Astrocyte of the cerebellum (primary cell): ENCODE data around the gene STRADA.

Experiments
- DNase-seq: peaks from one replicate; pipeline ENCODE4 v3.0.0-alpha.2; 2011; ENCODE audit warnings: low read depth
- H3K4me3 ChIP-seq: 2 replicates; pipeline ENCODE4 v1.5.1; 2011; ENCODE audit warnings: mild to moderate bottlenecking, low read depth, low read length, moderate library complexity
- in situ Hi-C: cut with HindIII; loops from 2 replicates; pipeline ENCODE4 v1.10.0; 2017; ENCODE audit warnings: low sequenced_read_pairs
- TF ChIP-seq, protein P1 (sequence below): IDR thresholded peaks from 2 replicates; pipeline ENCODE4 v1.5.1; 2012; ENCODE audit warnings: low read length, low read depth, moderate library complexity, mild to moderate bottlenecking; ENCODE audit errors: missing control alignments

Gene STRADA

GRCh38 chr17:63780928-63781327, 39.3 kb upstream of the STRADA start:
- in situ Hi-C loops, result no loop called here
- TF ChIP-seq, protein P1, sequence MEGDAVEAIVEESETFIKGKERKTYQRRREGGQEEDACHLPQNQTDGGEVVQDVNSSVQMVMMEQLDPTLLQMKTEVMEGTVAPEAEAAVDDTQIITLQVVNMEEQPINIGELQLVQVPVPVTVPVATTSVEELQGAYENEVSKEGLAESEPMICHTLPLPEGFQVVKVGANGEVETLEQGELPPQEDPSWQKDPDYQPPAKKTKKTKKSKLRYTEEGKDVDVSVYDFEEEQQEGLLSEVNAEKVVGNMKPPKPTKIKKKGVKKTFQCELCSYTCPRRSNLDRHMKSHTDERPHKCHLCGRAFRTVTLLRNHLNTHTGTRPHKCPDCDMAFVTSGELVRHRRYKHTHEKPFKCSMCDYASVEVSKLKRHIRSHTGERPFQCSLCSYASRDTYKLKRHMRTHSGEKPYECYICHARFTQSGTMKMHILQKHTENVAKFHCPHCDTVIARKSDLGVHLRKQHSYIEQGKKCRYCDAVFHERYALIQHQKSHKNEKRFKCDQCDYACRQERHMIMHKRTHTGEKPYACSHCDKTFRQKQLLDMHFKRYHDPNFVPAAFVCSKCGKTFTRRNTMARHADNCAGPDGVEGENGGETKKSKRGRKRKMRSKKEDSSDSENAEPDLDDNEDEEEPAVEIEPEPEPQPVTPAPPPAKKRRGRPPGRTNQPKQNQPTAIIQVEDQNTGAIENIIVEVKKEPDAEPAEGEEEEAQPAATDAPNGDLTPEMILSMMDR, result no peak
- DNase-seq, result no peak
- no peak overlapping the region for H3K4me3 ChIP-seq

DNA sequence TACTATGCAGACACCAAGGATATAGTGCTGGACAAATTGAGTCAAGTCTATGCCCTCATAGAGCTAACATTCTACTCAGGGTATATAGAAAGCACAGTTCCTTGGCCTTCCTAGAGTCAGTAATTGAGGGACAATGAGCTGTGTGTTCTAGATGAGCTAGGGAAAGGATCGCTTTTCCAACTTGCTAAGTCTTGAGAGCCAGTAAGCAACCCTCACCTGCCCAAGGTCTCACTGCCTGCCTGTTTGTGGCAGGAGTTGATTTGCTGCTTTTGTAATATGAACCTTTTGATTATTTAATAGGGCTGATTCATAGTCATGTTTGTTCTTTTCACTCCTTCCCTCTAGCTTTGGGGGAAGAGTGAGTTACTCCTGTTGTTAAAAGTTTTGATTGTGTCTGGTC, 38.9 kb upstream of the STRADA start:
- H3K4me3 ChIP-seq, result no peak overlapping the region
- no peak for DNase-seq
- in situ Hi-C loops, result no loop called here
- TF ChIP-seq, protein P1, result no peak

GRCh38 chr17:63775420-63775819, 33.8 kb upstream of the STRADA start:
- no peak for DNase-seq
- H3K4me3 ChIP-seq, result peak overlapping the region; percentile 82
- in situ Hi-C loops, result no loop called here
- TF ChIP-seq, protein P1, result no peak

DNA sequence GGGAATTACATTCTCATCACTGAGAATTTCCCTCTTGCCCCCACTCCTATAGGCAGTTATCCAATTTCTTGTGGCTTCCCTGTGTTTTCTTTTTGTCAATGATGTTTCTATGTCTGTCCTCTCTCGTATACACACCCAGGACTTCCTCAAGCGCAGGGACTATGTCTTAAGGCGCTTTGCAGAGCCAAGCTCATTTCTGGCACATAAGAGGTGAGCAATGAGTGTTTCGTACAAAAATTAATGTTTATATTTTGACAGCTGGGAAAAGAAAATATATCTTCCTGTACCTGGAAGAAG, 33.3 kb upstream of the STRADA start:
- H3K4me3 ChIP-seq, result peak overlapping the region; percentile 82
- no peak for DNase-seq
- in situ Hi-C loops, result no loop called here
- TF ChIP-seq, protein P1, result no peak

DNA sequence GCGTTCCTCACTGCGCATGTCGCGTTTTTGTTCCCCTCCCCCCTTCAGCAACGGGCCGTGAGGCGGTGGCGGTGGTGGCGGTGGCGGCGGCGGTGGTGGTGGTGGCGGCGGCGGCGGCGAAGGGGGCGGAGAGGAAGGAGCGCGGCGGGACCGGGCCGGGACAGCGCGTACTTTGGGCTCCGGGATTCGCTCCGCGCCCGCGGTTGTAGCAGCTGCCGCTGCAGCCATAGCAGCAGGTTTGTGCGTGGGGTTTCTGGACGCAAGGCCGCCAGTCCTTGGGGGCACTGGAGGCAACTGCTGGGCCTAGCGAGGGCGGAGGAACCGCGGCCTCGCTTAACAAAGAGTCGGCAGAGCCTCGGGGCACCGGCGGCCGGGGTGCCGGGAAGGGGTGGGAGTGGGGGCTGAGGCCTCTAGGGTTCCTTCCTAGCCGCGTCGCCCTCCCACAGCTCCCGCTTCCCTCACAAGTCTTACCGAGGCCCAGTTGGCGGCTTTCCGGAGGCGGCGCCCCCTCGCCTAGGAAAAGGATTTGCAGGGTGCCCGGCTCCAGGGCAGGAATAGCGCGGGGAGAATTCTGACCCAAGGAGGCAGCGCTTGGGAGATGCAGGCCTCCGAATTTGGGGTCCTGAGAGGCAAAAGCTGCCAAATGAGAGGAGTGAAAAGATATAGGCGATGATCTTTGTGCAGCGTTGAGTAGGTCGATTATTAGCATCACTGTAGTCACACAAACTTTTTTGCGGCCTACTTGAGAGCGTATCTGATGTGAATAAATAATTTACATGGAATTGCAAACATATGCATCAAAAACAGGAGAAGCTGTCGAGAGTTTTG, 32.8 kb upstream of the STRADA start, which contains the start of gene DDX42:
TSS of gene DDX42 (plus strand) at position 30 of the 828 bp plus-strand sequence. CDS start 12,880 bp downstream, outside the sequence.
- in situ Hi-C loops, result no loop called here
- peak within 1 kb of the TSS; percentile 82 for H3K4me3 ChIP-seq
- TF ChIP-seq, protein P1, result no peak
- DNase-seq, result peak; percentile 22

DNA sequence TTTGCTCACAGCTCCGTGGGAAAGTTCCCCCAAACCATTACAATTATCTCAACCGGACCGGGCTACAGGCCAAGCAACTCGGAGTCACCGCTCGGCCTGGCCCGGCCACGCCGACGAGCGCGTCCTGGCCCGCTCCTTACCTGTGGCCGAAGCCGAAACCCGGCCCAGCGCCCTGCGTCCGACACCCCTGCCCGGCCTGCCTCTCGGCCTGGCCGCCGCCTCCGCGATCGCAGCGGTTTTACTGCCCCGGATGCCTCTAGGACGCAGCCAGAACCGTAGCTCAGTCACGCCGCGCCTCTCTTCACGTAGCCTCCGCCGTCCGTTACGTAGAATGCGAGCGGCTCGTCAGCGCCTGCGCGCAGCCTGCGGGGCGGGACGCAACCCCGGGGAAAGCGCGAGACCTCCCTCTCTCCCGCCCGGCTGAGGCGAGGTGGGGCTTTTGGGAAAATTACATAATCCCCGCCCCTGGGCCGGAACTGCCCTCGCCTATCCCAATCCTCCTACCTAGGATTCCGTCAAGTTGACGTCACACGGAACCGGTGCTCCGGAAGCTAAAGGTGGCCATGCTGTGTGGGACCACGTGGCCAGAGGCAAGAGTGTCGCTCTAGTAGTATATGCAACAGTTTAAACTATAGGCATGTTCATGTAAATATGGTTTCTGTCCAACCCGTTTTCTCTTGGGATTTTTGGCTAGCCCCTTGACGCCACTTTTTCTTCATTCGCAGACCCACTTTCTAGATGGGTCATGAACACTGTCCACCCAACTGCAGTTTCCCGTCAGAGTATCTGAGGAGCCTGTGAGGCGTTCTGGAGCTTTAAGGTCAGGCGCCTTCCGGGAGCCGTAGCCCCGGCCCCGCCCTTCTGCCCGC, 31.9 kb upstream of the STRADA start, which contains the start of gene CCDC47:
TSS of gene CCDC47 (minus strand) at position 326 of the 869 bp plus-strand sequence. CDS start 7,422 bp downstream, outside the sequence.
- peak within 1 kb of the TSS; percentile 82 for H3K4me3 ChIP-seq
- TF ChIP-seq, protein P1, result no peak
- in situ Hi-C loops, result no loop called here
- peak; percentile 99 for DNase-seq
